ENCODE data around the gene ZNF768.

- TF ChIP-seq, protein P1, sequence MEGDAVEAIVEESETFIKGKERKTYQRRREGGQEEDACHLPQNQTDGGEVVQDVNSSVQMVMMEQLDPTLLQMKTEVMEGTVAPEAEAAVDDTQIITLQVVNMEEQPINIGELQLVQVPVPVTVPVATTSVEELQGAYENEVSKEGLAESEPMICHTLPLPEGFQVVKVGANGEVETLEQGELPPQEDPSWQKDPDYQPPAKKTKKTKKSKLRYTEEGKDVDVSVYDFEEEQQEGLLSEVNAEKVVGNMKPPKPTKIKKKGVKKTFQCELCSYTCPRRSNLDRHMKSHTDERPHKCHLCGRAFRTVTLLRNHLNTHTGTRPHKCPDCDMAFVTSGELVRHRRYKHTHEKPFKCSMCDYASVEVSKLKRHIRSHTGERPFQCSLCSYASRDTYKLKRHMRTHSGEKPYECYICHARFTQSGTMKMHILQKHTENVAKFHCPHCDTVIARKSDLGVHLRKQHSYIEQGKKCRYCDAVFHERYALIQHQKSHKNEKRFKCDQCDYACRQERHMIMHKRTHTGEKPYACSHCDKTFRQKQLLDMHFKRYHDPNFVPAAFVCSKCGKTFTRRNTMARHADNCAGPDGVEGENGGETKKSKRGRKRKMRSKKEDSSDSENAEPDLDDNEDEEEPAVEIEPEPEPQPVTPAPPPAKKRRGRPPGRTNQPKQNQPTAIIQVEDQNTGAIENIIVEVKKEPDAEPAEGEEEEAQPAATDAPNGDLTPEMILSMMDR (IDR thresholded peaks at IDR 0.05): no peak
- no peak for TF ChIP-seq EZH2 (IDR thresholded peaks at IDR 0.05; ENCODE audit: borderline replicate concordance, insufficient read depth, low read depth, low read length, poor library complexity, severe bottlenecking)
These were observed 12.9 kb upstream of the ZNF768 start for GRCh38 chr16:30539000-30539964.
